Gastroesophageal sphincter (tissue), 3 donors: Measurements from ENCODE around the gene STK32B.
"Not testable (repeated sequence)": the region's sequence is repeated elsewhere in the genome, so short reads cannot be mapped to it uniquely, and the experiment has no call there.

Source experiments
- POLR2A ChIP-seq, 2 donors: fragments of 450-650 bp; IDR thresholded peaks; one replicate each; pipeline ENCODE4 v1.6.1; 2017; ENCODE audit warnings: antibody characterized with exemption in 2 of 2, mild to moderate bottlenecking in 2 of 2, moderate library complexity in 1 of 2
- TF ChIP-seq, protein P1 (sequence below), 4 experiments: fragments of 200-600 bp in 2 of 4; fragments of 450-650 bp in 2 of 4; sonication (generic) in 1 of 4; IDR thresholded peaks; one replicate each; pipeline ENCODE4 v1.5.1; 2017 to 2019; ENCODE audit warnings: antibody characterized with exemption in 4 of 4, mild to moderate bottlenecking in 2 of 4, moderate library complexity in 2 of 4

DNA sequence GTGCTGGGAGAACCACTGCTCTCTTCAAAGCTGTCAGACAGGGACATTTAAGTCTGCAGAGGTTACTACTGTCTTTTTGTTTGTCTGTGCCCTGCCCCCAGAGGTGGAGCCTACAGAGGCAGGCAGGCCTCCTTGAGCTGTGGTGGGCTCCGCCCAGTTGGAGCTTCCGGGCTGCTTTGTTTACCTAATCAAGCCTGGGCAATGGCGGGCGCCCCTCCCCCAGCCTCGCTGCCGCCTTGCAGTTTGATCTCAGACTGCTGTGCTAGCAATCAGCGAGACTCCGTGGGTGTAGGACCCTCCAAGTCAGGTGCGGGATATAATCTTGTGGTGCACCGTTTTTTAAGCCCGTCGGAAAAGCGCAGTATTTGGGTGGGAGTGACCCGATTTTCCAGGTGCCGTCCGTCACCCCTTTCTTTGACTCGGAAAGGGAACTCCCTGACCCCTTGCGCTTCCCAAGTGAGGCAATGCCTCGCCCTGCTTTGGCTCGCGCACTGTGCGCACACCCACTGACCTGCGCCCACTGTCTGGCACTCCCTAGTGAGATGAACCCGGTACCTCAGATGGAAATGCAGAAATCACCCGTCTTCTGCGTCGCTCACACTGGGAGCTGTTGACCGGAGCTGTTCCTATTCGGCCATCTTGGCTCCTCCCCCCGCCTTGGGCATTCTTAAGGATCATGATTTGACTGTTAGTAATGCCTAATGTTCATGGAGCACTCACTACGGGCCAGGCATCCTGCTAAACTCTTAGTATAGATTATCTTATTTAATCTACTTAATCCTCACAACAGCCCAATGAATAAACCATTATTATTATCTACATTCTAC is 392.9 kb downstream of the STK32B start:
- TF ChIP-seq, protein P1, sequence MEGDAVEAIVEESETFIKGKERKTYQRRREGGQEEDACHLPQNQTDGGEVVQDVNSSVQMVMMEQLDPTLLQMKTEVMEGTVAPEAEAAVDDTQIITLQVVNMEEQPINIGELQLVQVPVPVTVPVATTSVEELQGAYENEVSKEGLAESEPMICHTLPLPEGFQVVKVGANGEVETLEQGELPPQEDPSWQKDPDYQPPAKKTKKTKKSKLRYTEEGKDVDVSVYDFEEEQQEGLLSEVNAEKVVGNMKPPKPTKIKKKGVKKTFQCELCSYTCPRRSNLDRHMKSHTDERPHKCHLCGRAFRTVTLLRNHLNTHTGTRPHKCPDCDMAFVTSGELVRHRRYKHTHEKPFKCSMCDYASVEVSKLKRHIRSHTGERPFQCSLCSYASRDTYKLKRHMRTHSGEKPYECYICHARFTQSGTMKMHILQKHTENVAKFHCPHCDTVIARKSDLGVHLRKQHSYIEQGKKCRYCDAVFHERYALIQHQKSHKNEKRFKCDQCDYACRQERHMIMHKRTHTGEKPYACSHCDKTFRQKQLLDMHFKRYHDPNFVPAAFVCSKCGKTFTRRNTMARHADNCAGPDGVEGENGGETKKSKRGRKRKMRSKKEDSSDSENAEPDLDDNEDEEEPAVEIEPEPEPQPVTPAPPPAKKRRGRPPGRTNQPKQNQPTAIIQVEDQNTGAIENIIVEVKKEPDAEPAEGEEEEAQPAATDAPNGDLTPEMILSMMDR (IDR thresholded peaks at IDR 0.05) = not testable (repeated sequence)
- not testable (repeated sequence) for TF ChIP-seq POLR2A (IDR thresholded peaks at IDR 0.05)
